ENCODE data around the gene TBC1D22A.

DNA sequence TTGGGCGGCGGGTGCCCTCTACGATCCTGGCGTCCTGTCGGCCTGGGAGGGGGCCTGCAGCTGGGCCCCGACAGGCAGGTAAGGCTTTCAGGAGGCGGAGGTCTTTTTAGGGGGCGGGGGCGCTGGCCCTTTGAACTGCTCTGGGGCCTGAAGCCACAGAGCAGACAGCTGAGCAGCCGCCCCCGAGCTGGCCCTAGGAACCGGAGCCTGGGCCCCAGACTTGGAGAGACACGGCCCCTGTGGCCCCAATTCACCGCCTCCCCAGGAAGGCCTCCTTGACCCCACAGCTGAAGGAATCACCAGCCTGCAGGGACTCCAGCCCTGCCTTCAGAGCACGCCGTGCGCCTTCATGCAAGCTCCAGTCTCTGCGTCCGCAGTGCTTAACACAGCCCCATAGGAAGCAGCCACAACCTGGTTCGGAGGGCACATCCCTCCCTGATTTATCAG, 23.8 kb upstream of the TBC1D22A start:
- TF ChIP-seq RAD21 (conservative IDR thresholded peaks at IDR 0.05) = no peak
- TF ChIP-seq, protein P1, sequence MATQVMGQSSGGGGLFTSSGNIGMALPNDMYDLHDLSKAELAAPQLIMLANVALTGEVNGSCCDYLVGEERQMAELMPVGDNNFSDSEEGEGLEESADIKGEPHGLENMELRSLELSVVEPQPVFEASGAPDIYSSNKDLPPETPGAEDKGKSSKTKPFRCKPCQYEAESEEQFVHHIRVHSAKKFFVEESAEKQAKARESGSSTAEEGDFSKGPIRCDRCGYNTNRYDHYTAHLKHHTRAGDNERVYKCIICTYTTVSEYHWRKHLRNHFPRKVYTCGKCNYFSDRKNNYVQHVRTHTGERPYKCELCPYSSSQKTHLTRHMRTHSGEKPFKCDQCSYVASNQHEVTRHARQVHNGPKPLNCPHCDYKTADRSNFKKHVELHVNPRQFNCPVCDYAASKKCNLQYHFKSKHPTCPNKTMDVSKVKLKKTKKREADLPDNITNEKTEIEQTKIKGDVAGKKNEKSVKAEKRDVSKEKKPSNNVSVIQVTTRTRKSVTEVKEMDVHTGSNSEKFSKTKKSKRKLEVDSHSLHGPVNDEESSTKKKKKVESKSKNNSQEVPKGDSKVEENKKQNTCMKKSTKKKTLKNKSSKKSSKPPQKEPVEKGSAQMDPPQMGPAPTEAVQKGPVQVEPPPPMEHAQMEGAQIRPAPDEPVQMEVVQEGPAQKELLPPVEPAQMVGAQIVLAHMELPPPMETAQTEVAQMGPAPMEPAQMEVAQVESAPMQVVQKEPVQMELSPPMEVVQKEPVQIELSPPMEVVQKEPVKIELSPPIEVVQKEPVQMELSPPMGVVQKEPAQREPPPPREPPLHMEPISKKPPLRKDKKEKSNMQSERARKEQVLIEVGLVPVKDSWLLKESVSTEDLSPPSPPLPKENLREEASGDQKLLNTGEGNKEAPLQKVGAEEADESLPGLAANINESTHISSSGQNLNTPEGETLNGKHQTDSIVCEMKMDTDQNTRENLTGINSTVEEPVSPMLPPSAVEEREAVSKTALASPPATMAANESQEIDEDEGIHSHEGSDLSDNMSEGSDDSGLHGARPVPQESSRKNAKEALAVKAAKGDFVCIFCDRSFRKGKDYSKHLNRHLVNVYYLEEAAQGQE (IDR thresholded peaks at IDR 0.05; ENCODE audit: borderline replicate concordance) = no peak
- TF ChIP-seq, protein P2, sequence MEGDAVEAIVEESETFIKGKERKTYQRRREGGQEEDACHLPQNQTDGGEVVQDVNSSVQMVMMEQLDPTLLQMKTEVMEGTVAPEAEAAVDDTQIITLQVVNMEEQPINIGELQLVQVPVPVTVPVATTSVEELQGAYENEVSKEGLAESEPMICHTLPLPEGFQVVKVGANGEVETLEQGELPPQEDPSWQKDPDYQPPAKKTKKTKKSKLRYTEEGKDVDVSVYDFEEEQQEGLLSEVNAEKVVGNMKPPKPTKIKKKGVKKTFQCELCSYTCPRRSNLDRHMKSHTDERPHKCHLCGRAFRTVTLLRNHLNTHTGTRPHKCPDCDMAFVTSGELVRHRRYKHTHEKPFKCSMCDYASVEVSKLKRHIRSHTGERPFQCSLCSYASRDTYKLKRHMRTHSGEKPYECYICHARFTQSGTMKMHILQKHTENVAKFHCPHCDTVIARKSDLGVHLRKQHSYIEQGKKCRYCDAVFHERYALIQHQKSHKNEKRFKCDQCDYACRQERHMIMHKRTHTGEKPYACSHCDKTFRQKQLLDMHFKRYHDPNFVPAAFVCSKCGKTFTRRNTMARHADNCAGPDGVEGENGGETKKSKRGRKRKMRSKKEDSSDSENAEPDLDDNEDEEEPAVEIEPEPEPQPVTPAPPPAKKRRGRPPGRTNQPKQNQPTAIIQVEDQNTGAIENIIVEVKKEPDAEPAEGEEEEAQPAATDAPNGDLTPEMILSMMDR (IDR thresholded peaks at IDR 0.05; ENCODE audit: poor library complexity, severe bottlenecking) = no peak
- TF ChIP-seq TAF1 (IDR thresholded peaks at IDR 0.05; ENCODE audit: low read depth) = no peak
